HepG2 (cell line): ENCODE data around the gene ALDH16A1. TPM values are rescaled to one million over a fixed set of nuclear protein-coding genes. Genes with fewer than 3 reads are reported as not detected.

Experiments
- BHLHE40 ChIP-seq: IDR thresholded peaks from 2 replicates; pipeline ENCODE4 v1.6.1; 2011; ENCODE audit warnings: low read length, improper control_type of control experiment
- GABPA ChIP-seq, 2 experiments: IDR thresholded peaks; 2 replicates each; pipeline ENCODE4 v1.6.1; 2011 to 2016; ENCODE audit warnings: low read depth in 2 of 2, low read length in 1 of 2, missing biosample characterization in 1 of 2, missing genetic modification characterization in 1 of 2
- HCFC1 ChIP-seq: fragments of 150-350 bp; IDR thresholded peaks from 2 replicates; pipeline ENCODE4 v1.6.1; 2014; ENCODE audit warnings: low read depth, low read length
- MXI1 ChIP-seq: IDR thresholded peaks from 3 replicates; pipeline ENCODE4 v1.6.1; 2012; ENCODE audit warnings: low read depth, low read length, inconsistent platforms, borderline replicate concordance
- NR2C2 ChIP-seq: sonication (generic); formaldehyde crosslinking; IDR thresholded peaks from 2 replicates; pipeline ENCODE4 v1.4.0; 2020; ENCODE audit warnings: missing genetic modification reagents, mild to moderate bottlenecking, moderate library complexity, borderline replicate concordance
- POLR2AphosphoS5 ChIP-seq: IDR thresholded peaks from 2 replicates; pipeline ENCODE4 v1.6.1; 2012; ENCODE audit warnings: low read depth, low read length
- RBFOX2 ChIP-seq: fragments of 200-400 bp; formaldehyde crosslinking; IDR thresholded peaks from 2 replicates; pipeline ENCODE4 v1.6.1; 2017; ENCODE audit warnings: low read depth, mild to moderate bottlenecking, low read length
- SP1 ChIP-seq, 2 experiments: fragments of 450-650 bp in 1 of 2; sonication (generic) in 1 of 2; formaldehyde crosslinking in 1 of 2; IDR thresholded peaks; 2 replicates each; pipeline versions ENCODE4 v1.4.0 to v1.6.1; 2016 to 2020; ENCODE audit warnings: missing genetic modification reagents in 1 of 2
- TAF1 ChIP-seq: sonication (generic); formaldehyde crosslinking; IDR thresholded peaks from 2 replicates; pipeline ENCODE4 v1.4.0; 2020; ENCODE audit warnings: missing genetic modification reagents
- TCF7L2 ChIP-seq: IDR thresholded peaks from 2 replicates; pipeline ENCODE4 v1.6.1; 2011; ENCODE audit warnings: mild to moderate bottlenecking, low read depth, low read length, moderate library complexity
- THAP11 ChIP-seq: IDR thresholded peaks from 2 replicates; pipeline ENCODE4 v1.6.1; 2016; ENCODE audit warnings: missing biosample characterization, missing genetic modification reagents
- TP53 ChIP-seq: sonication (generic); formaldehyde crosslinking; conservative IDR thresholded peaks from 2 replicates; pipeline ENCODE4 v1.4.0; 2020; ENCODE audit warnings: missing genetic modification reagents
- XRCC5 ChIP-seq: fragments of 200-400 bp; formaldehyde crosslinking; optimal IDR thresholded peaks from 2 replicates; pipeline ENCODE3; 2017; ENCODE audit warnings: mild to moderate bottlenecking, low read length
- ZBTB7B ChIP-seq: sonication (generic); formaldehyde crosslinking; IDR thresholded peaks from 2 replicates; pipeline ENCODE4 v1.4.0; 2020; ENCODE audit warnings: missing genetic modification reagents
- ZNF335 ChIP-seq: sonication (generic); formaldehyde crosslinking; IDR thresholded peaks from 2 replicates; pipeline ENCODE4 v1.4.0; 2020; ENCODE audit warnings: missing genetic modification reagents
- ZNF44 ChIP-seq: sonication (generic); formaldehyde crosslinking; IDR thresholded peaks from 2 replicates; pipeline ENCODE4 v1.5.1; 2020; ENCODE audit warnings: mild to moderate bottlenecking, missing genetic modification reagents
- ZNF773 ChIP-seq: sonication (generic); formaldehyde crosslinking; IDR thresholded peaks from 2 replicates; pipeline ENCODE4 v1.4.0; 2020; ENCODE audit warnings: missing genetic modification reagents, borderline replicate concordance
- polyA plus RNA-seq, 8 experiments: library from polyadenylated mRNA; depleted of rRNA in 3 of 8; stranded (reverse) in 7 of 8; unstranded in 1 of 8; fragments of >200 nt; fragmentation: Illumina TruSeq in 4 of 8; extraction: Trizol in 4 of 8; gene quantifications; 2 replicates each; pipeline versions ENCODE4 v1.2.1 to v1.2.3, GENCODE V29; 2011 to 2016; ENCODE audit warnings: low read depth in 4 of 8, missing spikeins in 1 of 8, mixed read lengths in 1 of 8; ENCODE audit not compliant: insufficient read depth in 1 of 8
- total RNA-seq, 5 experiments: library from RNA; depleted of rRNA; stranded (reverse); fragments of >200 nt; fragmentation: Illumina TruSeq; extraction: Trizol; gene quantifications; 2 replicates each; pipeline ENCODE4 v1.2.3, GENCODE V29; 2016; ENCODE audit warnings: low read depth in 1 of 5
- TF ChIP-seq, protein P1 (sequence below): sonication (generic); formaldehyde crosslinking; IDR thresholded peaks from 2 replicates; pipeline ENCODE4 v1.4.0; 2020; ENCODE audit warnings: missing genetic modification reagents
- TF ChIP-seq, protein P2 (sequence below): sonication (generic); formaldehyde crosslinking; IDR thresholded peaks from 2 replicates; pipeline ENCODE4 v1.4.0; 2020; ENCODE audit warnings: missing genetic modification reagents
- TF ChIP-seq, protein P3 (sequence below): sonication (generic); formaldehyde crosslinking; IDR thresholded peaks from 2 replicates; pipeline ENCODE4 v1.8.0; 2022; ENCODE audit warnings: mild to moderate bottlenecking, missing genetic modification reagents; ENCODE audit not compliant: insufficient replicate concordance

The ALDH16A1 gene
- total and polyA plus RNA-seq, 2 of the 13 experiments (the other 11 are each of a cell fraction or from before 2014, with no cell fraction given) = 8.4 to 34.9 TPM

DNA sequence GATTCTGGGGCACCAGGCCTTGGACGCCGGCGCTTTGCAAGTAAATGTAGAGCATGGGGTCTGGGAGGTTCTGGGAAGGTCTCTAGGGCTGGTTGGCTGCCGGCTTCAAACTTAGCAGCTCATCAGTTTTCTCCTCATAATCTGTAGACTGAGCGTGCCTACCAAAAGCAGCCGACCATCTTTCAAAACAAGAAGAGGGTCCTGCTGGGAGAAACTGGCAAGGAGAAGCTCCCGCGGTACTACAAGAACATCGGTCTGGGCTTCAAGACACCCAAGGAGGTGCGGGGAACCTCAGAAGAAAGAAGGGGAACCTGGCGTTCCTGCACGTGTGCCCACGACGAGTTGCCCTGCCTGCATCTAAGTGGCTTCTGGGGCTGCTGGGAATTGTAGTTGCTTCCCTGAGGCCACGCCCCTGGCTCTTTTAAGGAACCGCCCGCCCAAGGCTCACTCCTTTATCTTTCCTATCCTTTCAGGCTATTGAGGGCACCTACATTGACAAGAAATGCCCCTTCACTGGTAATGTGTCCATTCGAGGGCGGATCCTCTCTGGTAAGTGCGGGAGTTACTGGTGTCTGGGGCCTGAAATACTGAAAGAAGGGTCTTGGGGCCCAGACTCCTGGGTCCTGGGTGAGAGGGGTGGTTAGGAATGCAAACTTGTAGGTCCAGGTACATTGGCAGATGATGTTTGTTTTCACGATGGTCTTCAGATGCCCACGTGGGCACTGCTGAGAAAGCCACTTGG is 44.2 kb downstream of the ALDH16A1 start (continued):
- TF ChIP-seq, protein P1, sequence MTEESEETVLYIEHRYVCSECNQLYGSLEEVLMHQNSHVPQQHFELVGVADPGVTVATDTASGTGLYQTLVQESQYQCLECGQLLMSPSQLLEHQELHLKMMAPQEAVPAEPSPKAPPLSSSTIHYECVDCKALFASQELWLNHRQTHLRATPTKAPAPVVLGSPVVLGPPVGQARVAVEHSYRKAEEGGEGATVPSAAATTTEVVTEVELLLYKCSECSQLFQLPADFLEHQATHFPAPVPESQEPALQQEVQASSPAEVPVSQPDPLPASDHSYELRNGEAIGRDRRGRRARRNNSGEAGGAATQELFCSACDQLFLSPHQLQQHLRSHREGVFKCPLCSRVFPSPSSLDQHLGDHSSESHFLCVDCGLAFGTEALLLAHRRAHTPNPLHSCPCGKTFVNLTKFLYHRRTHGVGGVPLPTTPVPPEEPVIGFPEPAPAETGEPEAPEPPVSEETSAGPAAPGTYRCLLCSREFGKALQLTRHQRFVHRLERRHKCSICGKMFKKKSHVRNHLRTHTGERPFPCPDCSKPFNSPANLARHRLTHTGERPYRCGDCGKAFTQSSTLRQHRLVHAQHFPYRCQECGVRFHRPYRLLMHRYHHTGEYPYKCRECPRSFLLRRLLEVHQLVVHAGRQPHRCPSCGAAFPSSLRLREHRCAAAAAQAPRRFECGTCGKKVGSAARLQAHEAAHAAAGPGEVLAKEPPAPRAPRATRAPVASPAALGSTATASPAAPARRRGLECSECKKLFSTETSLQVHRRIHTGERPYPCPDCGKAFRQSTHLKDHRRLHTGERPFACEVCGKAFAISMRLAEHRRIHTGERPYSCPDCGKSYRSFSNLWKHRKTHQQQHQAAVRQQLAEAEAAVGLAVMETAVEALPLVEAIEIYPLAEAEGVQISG (CRISPR knock-in tag) = peak; percentile 58
- TF ChIP-seq NR2C2 (CRISPR knock-in tag) (no peak), ZNF335 (no peak), ZNF44 (CRISPR knock-in tag) (no peak), ZBTB7B (CRISPR knock-in tag) (no peak), THAP11 (CRISPR knock-in tag) (peak; percentile 97), GABPA (IDR thresholded peaks at IDR 0.05; ENCODE audit: low read depth, low read length) (peak; percentile 11; the same call in 1 of the 2 replicates), GABPA (CRISPR knock-in tag; IDR thresholded peaks at IDR 0.05; ENCODE audit: low read depth) (peak; percentile 64), ZNF773 (no peak), TP53 (no peak), SP1 (IDR thresholded peaks at IDR 0.05) (no peak), SP1 (CRISPR knock-in tag; IDR thresholded peaks at IDR 0.05) (peak; percentile 68; the same call in 1 of the 2 replicates), TCF7L2 (no peak), TAF1 (CRISPR knock-in tag) (peak; percentile 45; the same call in 1 of the 2 replicates), BHLHE40 (peak; percentile 64), POLR2AphosphoS5 (0 out of 2 replicates have a peak, but pooled peaks have one; percentile 29), XRCC5 (peak; percentile 6), MXI1 (peak; percentile 78; the same call in 1 of the 3 replicates), RBFOX2 (peak; percentile 62), HCFC1 (peak; percentile 67)
- TF ChIP-seq, protein P2, sequence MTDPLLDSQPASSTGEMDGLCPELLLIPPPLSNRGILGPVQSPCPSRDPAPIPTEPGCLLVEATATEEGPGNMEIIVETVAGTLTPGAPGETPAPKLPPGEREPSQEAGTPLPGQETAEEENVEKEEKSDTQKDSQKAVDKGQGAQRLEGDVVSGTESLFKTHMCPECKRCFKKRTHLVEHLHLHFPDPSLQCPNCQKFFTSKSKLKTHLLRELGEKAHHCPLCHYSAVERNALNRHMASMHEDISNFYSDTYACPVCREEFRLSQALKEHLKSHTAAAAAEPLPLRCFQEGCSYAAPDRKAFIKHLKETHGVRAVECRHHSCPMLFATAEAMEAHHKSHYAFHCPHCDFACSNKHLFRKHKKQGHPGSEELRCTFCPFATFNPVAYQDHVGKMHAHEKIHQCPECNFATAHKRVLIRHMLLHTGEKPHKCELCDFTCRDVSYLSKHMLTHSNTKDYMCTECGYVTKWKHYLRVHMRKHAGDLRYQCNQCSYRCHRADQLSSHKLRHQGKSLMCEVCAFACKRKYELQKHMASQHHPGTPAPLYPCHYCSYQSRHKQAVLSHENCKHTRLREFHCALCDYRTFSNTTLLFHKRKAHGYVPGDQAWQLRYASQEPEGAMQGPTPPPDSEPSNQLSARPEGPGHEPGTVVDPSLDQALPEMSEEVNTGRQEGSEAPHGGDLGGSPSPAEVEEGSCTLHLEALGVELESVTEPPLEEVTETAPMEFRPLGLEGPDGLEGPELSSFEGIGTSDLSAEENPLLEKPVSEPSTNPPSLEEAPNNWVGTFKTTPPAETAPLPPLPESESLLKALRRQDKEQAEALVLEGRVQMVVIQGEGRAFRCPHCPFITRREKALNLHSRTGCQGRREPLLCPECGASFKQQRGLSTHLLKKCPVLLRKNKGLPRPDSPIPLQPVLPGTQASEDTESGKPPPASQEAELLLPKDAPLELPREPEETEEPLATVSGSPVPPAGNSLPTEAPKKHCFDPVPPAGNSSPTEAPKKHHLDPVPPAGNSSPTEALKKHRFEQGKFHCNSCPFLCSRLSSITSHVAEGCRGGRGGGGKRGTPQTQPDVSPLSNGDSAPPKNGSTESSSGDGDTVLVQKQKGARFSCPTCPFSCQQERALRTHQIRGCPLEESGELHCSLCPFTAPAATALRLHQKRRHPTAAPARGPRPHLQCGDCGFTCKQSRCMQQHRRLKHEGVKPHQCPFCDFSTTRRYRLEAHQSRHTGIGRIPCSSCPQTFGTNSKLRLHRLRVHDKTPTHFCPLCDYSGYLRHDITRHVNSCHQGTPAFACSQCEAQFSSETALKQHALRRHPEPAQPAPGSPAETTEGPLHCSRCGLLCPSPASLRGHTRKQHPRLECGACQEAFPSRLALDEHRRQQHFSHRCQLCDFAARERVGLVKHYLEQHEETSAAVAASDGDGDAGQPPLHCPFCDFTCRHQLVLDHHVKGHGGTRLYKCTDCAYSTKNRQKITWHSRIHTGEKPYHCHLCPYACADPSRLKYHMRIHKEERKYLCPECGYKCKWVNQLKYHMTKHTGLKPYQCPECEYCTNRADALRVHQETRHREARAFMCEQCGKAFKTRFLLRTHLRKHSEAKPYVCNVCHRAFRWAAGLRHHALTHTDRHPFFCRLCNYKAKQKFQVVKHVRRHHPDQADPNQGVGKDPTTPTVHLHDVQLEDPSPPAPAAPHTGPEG (CRISPR knock-in tag) = no peak
- TF ChIP-seq, protein P3, sequence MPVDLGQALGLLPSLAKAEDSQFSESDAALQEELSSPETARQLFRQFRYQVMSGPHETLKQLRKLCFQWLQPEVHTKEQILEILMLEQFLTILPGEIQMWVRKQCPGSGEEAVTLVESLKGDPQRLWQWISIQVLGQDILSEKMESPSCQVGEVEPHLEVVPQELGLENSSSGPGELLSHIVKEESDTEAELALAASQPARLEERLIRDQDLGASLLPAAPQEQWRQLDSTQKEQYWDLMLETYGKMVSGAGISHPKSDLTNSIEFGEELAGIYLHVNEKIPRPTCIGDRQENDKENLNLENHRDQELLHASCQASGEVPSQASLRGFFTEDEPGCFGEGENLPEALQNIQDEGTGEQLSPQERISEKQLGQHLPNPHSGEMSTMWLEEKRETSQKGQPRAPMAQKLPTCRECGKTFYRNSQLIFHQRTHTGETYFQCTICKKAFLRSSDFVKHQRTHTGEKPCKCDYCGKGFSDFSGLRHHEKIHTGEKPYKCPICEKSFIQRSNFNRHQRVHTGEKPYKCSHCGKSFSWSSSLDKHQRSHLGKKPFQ = peak; percentile 5
